Measurements from ENCODE around the gene ABCB11. TPM values are rescaled to one million over a fixed set of nuclear protein-coding genes. Genes with fewer than 3 reads are reported as not detected.

ABCB11 gene
- total and polyA plus RNA-seq, 9 of the 15 experiments (the other 6 are each of a cell fraction or from before 2014, with no cell fraction given) = 0.04 to 0.51 (median 0.10) TPM; not detected in 1

GRCh38 chr2:169073211-169073962, 42.3 kb upstream of the ABCB11 start:
- intact Hi-C loops (cut with micrococcal nuclease) (loop anchor here (2.0 to 5.0 kb wide), 2 partner anchors 61 to 97 kb away; no protein-coding TSS in a partner anchor), in situ Hi-C loops (cut with MboI) (no loop called here)
- WGBS (ENCODE audit: insufficient coverage, low coverage, missing lambda C conversion rate) = 16% methylated on average over 3 of the region's 3 CpGs
- FAIRE-seq (no peak), ATAC-seq (peak; percentile 58), DNase-seq (ENCODE audit: extremely low read depth in 1 of 4, low spot score in 3 of 4) (no peak)
- peaks cover 7 to 54% of the 10 kb centered on the region in 2 experiments; a peak in 4 of 5 replicates for H3K4me1 ChIP-seq (replicated peaks in 1 of 2; ENCODE audit: control insufficient read depth in 2 of 2, insufficient read depth in 2 of 2, low read length in 2 of 2)
- 0 out of 2 replicates have a peak, but pooled peaks have one; percentile 53 for TF ChIP-seq ZNF766 (CRISPR knock-in tag; conservative IDR thresholded peaks at IDR 0.05)
- TF ChIP-seq GTF2A2 (tag; IDR thresholded peaks at IDR 0.05) = no peak
- no peak for TF ChIP-seq ATF3 (IDR thresholded peaks at IDR 0.05)
- TF ChIP-seq ATF3 (CRISPR knock-in tag; conservative IDR thresholded peaks at IDR 0.05) = no peak
- TF ChIP-seq MCM7 (IDR thresholded peaks at IDR 0.05) = no peak
- TF ChIP-seq ZNF445 (CRISPR knock-in tag; IDR thresholded peaks at IDR 0.05; ENCODE audit: low read depth) = no peak
- TF ChIP-seq FOXJ2 (tag; IDR thresholded peaks at IDR 0.05) = no peak
- TF ChIP-seq ARNT (IDR thresholded peaks at IDR 0.05) = 0 out of 4 replicates have a peak, but pooled peaks of 1 of the 2 experiments have one; percentile 47
- TF ChIP-seq TAF15 (IDR thresholded peaks at IDR 0.05; ENCODE audit: low read depth, low read length) = no peak
- TF ChIP-seq, protein P1, sequence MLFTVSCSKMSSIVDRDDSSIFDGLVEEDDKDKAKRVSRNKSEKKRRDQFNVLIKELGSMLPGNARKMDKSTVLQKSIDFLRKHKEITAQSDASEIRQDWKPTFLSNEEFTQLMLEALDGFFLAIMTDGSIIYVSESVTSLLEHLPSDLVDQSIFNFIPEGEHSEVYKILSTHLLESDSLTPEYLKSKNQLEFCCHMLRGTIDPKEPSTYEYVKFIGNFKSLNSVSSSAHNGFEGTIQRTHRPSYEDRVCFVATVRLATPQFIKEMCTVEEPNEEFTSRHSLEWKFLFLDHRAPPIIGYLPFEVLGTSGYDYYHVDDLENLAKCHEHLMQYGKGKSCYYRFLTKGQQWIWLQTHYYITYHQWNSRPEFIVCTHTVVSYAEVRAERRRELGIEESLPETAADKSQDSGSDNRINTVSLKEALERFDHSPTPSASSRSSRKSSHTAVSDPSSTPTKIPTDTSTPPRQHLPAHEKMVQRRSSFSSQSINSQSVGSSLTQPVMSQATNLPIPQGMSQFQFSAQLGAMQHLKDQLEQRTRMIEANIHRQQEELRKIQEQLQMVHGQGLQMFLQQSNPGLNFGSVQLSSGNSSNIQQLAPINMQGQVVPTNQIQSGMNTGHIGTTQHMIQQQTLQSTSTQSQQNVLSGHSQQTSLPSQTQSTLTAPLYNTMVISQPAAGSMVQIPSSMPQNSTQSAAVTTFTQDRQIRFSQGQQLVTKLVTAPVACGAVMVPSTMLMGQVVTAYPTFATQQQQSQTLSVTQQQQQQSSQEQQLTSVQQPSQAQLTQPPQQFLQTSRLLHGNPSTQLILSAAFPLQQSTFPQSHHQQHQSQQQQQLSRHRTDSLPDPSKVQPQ (CRISPR knock-in tag; IDR thresholded peaks at IDR 0.05; ENCODE audit: borderline replicate concordance) = no peak
- TF ChIP-seq ADNP (tag; IDR thresholded peaks at IDR 0.05) = no peak
- H3K9me1 ChIP-seq (ENCODE audit: control insufficient read depth, insufficient read depth, low read length) = no peaks in the 10 kb centered on the region
- H3K9me3 ChIP-seq (replicated peaks; ENCODE audit: control insufficient read depth, insufficient read depth, low read depth, low read length) = 0 out of 2 replicates have a peak, but pooled peaks cover 2% of the 10 kb centered on the region
- H3K4me2 ChIP-seq (ENCODE audit: insufficient read depth, low read length) = peak overlapping the region; percentile 22
- peak overlapping the region; percentile 62 for H3K27ac ChIP-seq (ENCODE audit: extremely low read depth, low read depth, low read length)
- peak overlapping the region in 1 of 2 experiments; percentile 46; a peak in 1 of 4 replicates for H3K9ac ChIP-seq (ENCODE audit: insufficient read depth in 1 of 2, low read depth in 2 of 2, low read length in 2 of 2)
- H3K27me3 ChIP-seq (ENCODE audit: control insufficient read depth in 2 of 2, insufficient read depth in 2 of 2, low read length in 2 of 2) = no peaks in the 10 kb centered on the region
- H2AFZ ChIP-seq (ENCODE audit: low read depth, low read length) = peak overlapping the region; percentile 78
- CTCF ChIA-PET (ENCODE audit: low intra/inter-chr PET ratio) = no interaction called here
- H3K36me3 ChIP-seq (ENCODE audit: control insufficient read depth, insufficient read depth, low read length) = no peaks in the 10 kb centered on the region
- BruUV-seq (replicated peaks) = no TSS peak
- H4K20me1 ChIP-seq (replicated peaks; ENCODE audit: control insufficient read depth, insufficient read depth, low read length) = no peaks in the 10 kb centered on the region
- no peaks in the 10 kb centered on the region for H3K79me2 ChIP-seq (ENCODE audit: control insufficient read depth, insufficient read depth, low read length)
- POLR2A ChIA-PET = interaction anchor here (0.7 kb wide), 1 partner anchor 65 kb away, joined by 3 read pairs; no protein-coding TSS in a partner anchor
- H3K4me3 ChIP-seq = no peak overlapping the region
